Measurements from ENCODE around the gene TEDC2. TPM values are rescaled to one million over a fixed set of nuclear protein-coding genes. Genes with fewer than 3 reads are reported as not detected.

The TEDC2 gene
- total RNA-seq, 1 experiment from 2014 or later: 45.4 TPM

DNA sequence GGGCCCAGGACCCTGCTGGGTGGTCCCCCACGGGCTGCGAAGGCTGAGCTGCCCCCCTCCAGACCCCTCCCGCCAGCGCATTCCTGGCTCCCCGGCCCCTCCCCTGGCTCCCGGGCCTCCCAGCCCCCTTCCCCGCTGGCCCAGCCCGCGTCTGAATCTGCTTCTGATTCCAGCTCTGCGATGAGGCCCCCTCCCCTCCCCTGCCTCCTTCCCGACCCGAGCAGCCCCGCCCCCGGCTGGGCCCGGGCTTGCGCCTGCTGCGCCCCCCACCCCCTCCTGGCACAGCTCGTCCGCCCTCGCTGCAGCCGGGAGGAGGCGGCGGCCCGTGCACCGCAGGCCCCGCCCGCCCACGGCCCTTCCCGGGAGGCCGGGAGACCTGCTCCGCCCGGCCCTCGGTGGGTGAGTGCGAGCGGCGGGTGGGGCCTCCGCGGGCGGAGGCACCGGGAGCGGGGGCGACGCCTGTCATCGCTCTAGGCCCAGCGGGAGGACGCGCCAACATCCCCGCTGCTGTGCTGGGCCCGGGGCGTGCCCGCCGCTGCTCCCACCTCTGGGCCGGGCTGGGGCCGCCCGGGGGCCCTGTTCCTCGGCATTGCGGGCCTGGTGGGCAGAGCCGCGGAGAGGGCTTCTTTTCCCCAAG lies 11.2 kb downstream of the TEDC2 start, which contains the start of gene NTN3:
Gene NTN3 (plus strand): TSS at position 282 of the 637 bp plus-strand sequence. CDS start 405 bp downstream, outside the sequence.
- H3K4me1 Mint-ChIP-seq: peaks cover 25 to 30% of the 10 kb centered on the region in 2 experiments
- no peak within 1 kb of the TSS for H3K56ac ChIP-seq (ENCODE audit: insufficient read length, low read depth, low read length)
- H2AFZ ChIP-seq (ENCODE audit: low read length): no peak within 1 kb of the TSS
- H3K4me3 Mint-ChIP-seq: peak within 1 kb of the TSS; percentile 17 to 56; a peak in 4 of 5 replicates
- peaks cover 40% of the 10 kb centered on the region for H3K27me3 Mint-ChIP-seq (ENCODE audit: low read depth)
- H4K20me1 ChIP-seq (ENCODE audit: control insufficient read depth, insufficient read depth, insufficient read length): no peaks in the 10 kb centered on the region
- no peak within 1 kb of the TSS for H2AK5ac ChIP-seq (ENCODE audit: insufficient read length, low read length)
- H3K79me1 ChIP-seq (ENCODE audit: insufficient read depth, low read depth, low read length, poor library complexity, severe bottlenecking): no peaks in the 10 kb centered on the region
- no peak within 1 kb of the TSS for H3K14ac ChIP-seq (ENCODE audit: insufficient read depth, low read length)
- H3K27ac Mint-ChIP-seq: no peak within 1 kb of the TSS
- H2BK120ac ChIP-seq (ENCODE audit: low read depth, low read length, poor library complexity, severe bottlenecking): no peak within 1 kb of the TSS
- H3K4me1 ChIP-seq (ENCODE audit: insufficient read depth, low read length): no peaks in the 10 kb centered on the region
- H4K8ac ChIP-seq (replicated peaks; ENCODE audit: insufficient read length, low read depth, low read length): no peak within 1 kb of the TSS
- H3K23ac ChIP-seq (ENCODE audit: insufficient read length, low read depth, low read length): no peak within 1 kb of the TSS
- no peaks in the 10 kb centered on the region for H3K9me3 ChIP-seq (ENCODE audit: control insufficient read depth, low read depth, low read length)
- H2BK15ac ChIP-seq (ENCODE audit: low read depth, low read length): no peak within 1 kb of the TSS
- no peak within 1 kb of the TSS for H3K27ac ChIP-seq (ENCODE audit: insufficient read length, low read depth, low read length)
- no peak within 1 kb of the TSS for H2BK5ac ChIP-seq (ENCODE audit: insufficient read length, low read length)
- peak within 1 kb of the TSS; percentile 8 for H3K4me2 ChIP-seq (ENCODE audit: insufficient read depth, insufficient read length, low read length)
- H3K18ac ChIP-seq (ENCODE audit: insufficient read length, low read depth, low read length): no peak within 1 kb of the TSS
- no peak within 1 kb of the TSS for H4K5ac ChIP-seq (ENCODE audit: insufficient read length, low read depth, low read length)
- no peak for TF ChIP-seq CTCF (conservative IDR thresholded peaks at IDR 0.05)
- H2BK20ac ChIP-seq (ENCODE audit: low read depth, low read length, poor library complexity, severe bottlenecking): no peak within 1 kb of the TSS
- H3K79me2 ChIP-seq (ENCODE audit: insufficient read depth, low read length): no peaks in the 10 kb centered on the region
- DNase-seq: peak; percentile 67
- H3K36me3 Mint-ChIP-seq (ENCODE audit: insufficient read depth in 1 of 3, low read depth in 3 of 3): no peaks in the 10 kb centered on the region
- H3K27me3 ChIP-seq (ENCODE audit: insufficient read depth, low read length): peaks cover 18% of the 10 kb centered on the region; the same call in 1 of the 2 replicates
- no peak within 1 kb of the TSS for H3K4ac ChIP-seq (ENCODE audit: low read depth, low read length)
- H4K91ac ChIP-seq (ENCODE audit: insufficient read length, low read depth, low read length): no peak within 1 kb of the TSS
- no peak within 1 kb of the TSS for H3T11ph ChIP-seq (ENCODE audit: low read length)
- WGBS (ENCODE audit: extremely low coverage, insufficient read length, low lambda C conversion rate): no CpG with 5 or more reads among the region's 59 CpGs
- H2BK12ac ChIP-seq (ENCODE audit: insufficient read length, low read depth, low read length): no peak within 1 kb of the TSS
- peaks cover 15% of the 10 kb centered on the region for H3K23me2 ChIP-seq (ENCODE audit: insufficient read length, low read depth, low read length, poor library complexity, severe bottlenecking)
- no peak within 1 kb of the TSS for H3K9ac ChIP-seq (ENCODE audit: extremely low read depth, insufficient read length, low read length)
- H3K9me3 Mint-ChIP-seq: no peaks in the 10 kb centered on the region

Data from H9 (cell line).